ENCODE results near the gene IHH. TPM values are rescaled to one million over a fixed set of nuclear protein-coding genes. Genes with fewer than 3 reads are reported as not detected.

The IHH gene
- not detected in 2 replicates for total RNA-seq (2014; rRNA removed; shearing (Covaris generic))
- polyA plus RNA-seq (2015; cell fraction: cytosol; rRNA removed) = not detected in 2 replicates
- polyA plus RNA-seq (2015; cell fraction: nucleus; rRNA removed) = not detected in 2 replicates

DNA sequence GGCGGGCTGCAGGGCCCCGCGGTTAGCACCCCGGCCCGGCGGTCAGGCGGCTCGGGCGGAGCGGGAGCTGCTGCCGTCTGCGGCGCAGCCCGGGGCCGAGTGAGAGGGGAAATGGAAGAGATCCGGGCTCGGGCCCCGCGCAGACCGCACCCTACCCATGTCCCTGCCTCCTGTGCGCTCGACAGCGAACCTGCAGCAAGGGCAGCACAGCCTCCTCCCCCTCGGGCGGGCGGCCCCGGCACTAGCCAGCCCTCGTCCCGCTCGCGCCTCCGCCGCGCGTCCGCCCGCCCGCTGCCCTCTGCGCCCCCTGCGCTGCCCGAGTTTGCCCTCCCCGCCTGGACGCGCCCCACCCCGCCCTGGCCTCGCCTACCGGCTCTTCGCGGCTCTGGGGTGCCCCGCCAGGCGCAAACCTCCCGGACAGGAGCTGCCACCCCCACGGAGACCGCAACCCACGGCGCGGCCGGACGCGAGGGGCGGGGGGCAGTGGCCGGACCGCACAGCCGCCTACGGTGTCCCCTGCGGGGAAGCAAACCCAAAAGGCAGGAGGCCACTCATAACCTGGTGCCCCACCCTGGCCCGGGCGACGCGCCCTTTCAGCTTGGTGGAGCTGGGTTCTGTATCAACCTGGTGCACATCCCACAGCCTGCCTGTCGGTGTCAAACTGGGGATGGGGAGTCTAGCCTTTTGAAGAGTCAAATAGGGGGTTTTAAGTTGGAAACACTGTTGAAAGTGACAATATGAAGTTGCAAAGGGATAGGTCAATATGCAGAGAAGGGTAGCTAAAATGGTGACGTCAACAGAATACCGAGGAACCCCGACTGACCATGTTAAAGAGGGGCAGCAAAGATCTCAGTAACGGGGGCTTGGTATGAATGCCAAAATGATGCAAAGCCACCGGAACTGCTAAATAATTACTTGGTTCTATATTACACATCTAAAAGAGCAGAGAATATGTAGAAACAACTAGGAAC is at the start of gene IHH:
Gene IHH (minus strand): TSS at position 101 of the 971 bp plus-strand sequence. CDS start 454 bp downstream, outside the sequence.
- no peak for DNase-seq (ENCODE audit: low read depth, low spot score)
- in situ Hi-C loops (cut with HindIII; ENCODE audit: low pct_unique_long_range_greater_than_20kb, low sequenced_read_pairs) = no loop called here

DNA sequence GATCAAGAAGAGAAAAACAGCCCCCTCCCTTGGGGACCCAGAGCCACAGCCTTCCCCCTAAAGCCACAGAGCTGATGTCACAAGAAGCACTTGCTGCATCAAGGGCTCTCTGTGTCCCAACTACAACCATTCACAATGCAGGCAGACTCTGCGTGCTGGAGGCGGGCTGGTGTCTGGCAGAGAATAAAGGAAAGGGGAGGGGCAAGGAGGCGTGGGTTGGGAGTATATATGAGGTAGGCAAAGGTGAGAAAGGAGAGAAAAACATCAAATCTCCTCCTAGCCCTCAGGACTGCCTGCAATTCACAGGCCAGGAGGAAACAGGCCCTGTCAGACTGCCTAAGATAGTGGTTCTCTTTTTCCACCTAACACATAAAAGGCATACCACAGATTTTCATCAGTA is 48.8 kb upstream of the IHH start:
- no peak for DNase-seq (ENCODE audit: low read depth, low spot score)
- in situ Hi-C loops (cut with HindIII; ENCODE audit: low pct_unique_long_range_greater_than_20kb, low sequenced_read_pairs) = no loop called here

DNA sequence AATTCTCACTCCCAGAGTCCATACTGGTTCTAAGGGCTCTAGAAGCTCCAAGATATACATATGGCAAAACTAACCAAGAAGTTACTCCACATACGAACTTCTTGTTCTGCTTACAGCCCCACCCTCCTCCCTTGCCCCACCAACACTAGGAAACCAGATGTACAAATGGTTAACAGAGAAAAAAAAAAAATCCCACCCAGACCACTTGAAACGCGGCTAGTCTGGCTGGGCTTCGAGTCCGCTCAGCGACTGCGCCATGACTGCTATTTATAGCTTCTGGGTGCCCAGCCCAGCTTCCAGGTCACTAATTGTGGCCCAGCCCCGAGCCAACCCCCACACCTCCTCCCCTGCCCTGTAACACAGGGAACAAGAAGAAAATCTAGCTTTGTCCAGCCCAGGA is 47.0 kb upstream of the IHH start:
- no peak for DNase-seq (ENCODE audit: low read depth, low spot score)
- in situ Hi-C loops (cut with HindIII; ENCODE audit: low pct_unique_long_range_greater_than_20kb, low sequenced_read_pairs) = no loop called here

- in situ Hi-C loops (cut with HindIII; ENCODE audit: low pct_unique_long_range_greater_than_20kb, low sequenced_read_pairs) = no loop called here
Measured at GRCh38 chr2:219106251-219106650, 45.5 kb upstream of the IHH start.

GRCh38 chr2:219104107-219105035 is 43.6 kb upstream of the IHH start:
- DNase-seq (ENCODE audit: low read depth, low spot score) = peak; percentile 78
- in situ Hi-C loops (cut with HindIII; ENCODE audit: low pct_unique_long_range_greater_than_20kb, low sequenced_read_pairs) = no loop called here

More at GRCh38 chr2:219106251-219106650, 45.5 kb upstream of the IHH start:
- DNase-seq (ENCODE audit: low read depth, low spot score) = peak; percentile 25

DNA sequence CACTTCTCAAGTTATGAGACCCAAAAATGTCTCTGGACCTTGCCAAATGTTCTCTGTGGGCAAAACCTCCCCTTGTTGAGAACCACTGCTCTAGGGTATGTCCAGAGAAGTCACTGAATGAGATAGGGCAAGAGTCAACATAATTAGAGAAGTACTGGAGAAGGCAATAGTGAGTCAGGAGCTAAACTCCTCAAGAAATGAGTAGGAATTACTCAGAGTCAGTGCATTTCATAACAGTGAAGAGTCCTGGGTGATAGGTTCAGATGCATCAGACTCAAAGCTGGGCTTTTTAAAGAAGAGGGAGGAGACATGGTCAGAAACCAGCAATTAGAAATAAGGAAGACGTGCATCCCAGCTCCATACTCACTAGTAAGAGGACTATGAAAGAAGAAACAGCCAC is 38.6 kb upstream of the IHH start:
- in situ Hi-C loops (cut with HindIII; ENCODE audit: low pct_unique_long_range_greater_than_20kb, low sequenced_read_pairs) = no loop called here
- DNase-seq (ENCODE audit: low read depth, low spot score) = no peak

GRCh38 chr2:219095406-219095935 is 34.8 kb upstream of the IHH start:
- in situ Hi-C loops (cut with HindIII; ENCODE audit: low pct_unique_long_range_greater_than_20kb, low sequenced_read_pairs) = no loop called here
- DNase-seq (ENCODE audit: low read depth, low spot score) = no peak

- no peak for DNase-seq (ENCODE audit: low read depth, low spot score)
- in situ Hi-C loops (cut with HindIII; ENCODE audit: low pct_unique_long_range_greater_than_20kb, low sequenced_read_pairs) = no loop called here
Measured at GRCh38 chr2:219094171-219094570, 33.5 kb upstream of the IHH start.

- DNase-seq (ENCODE audit: low read depth, low spot score) = no peak
- in situ Hi-C loops (cut with HindIII; ENCODE audit: low pct_unique_long_range_greater_than_20kb, low sequenced_read_pairs) = no loop called here
Measured at GRCh38 chr2:219090436-219091299, 29.9 kb upstream of the IHH start.

- no peak for DNase-seq (ENCODE audit: low read depth, low spot score)
- in situ Hi-C loops (cut with HindIII; ENCODE audit: low pct_unique_long_range_greater_than_20kb, low sequenced_read_pairs) = no loop called here
Measured at GRCh38 chr2:219089330-219089729, 28.6 kb upstream of the IHH start.

DNA sequence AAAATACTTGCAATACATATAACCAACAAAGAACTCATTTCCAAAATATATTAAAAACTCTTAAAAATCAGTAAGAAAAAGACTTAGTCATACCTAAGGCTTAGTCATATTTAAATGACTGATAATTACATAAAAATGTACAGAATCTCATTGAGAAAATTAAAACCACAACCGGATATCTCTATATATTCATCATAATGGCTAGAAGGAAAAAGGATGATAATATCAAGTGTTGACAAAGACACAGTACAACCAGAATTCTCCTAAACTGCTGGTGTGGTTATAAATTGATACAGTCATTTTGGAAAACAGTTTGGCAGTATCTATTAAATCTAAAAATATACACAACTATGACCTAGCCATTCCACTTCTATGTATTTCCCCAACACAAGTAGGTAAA is 27.1 kb upstream of the IHH start:
- in situ Hi-C loops (cut with HindIII; ENCODE audit: low pct_unique_long_range_greater_than_20kb, low sequenced_read_pairs) = no loop called here
- DNase-seq (ENCODE audit: low read depth, low spot score) = no peak

DNA sequence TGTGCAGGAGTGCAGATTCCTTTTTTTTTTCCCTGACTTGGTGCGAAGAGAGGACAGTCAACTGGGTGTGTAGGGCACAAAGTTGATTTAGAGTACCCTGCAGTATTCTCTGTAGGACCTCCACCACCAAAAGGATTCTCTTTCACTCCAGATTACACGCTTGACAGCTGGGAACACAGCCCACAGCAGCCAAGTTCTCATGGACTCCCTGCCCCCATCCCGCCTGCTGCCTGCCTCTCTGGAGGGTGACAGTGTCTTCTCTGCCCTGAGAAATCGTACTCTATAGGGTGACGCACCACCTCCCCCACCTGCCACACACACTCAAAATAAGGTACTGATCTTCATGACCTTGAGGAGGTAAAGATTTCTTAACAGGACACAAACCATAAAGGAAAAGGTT is 26.6 kb upstream of the IHH start:
- in situ Hi-C loops (cut with HindIII; ENCODE audit: low pct_unique_long_range_greater_than_20kb, low sequenced_read_pairs) = no loop called here
- DNase-seq (ENCODE audit: low read depth, low spot score) = no peak

DNA sequence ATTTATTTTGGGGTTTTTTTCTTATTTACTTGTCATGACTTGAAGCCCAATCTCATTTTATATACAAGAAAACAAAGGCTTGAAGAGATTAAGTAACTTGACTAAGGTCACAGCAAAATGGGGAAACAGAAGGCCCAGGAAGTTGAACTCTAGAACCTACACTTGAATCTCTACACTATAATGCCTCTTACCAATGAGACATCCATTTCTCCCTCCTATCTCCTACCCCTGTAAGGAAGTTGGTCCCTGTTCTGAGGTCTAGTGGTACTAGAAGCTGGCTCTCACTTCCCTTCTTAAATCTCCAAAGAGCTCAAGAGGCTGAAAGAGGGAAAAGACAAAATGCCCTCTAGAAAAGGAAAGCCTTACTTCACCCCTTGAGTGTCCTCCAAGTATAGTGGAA is 25.5 kb upstream of the IHH start:
- no peak for DNase-seq (ENCODE audit: low read depth, low spot score)
- in situ Hi-C loops (cut with HindIII; ENCODE audit: low pct_unique_long_range_greater_than_20kb, low sequenced_read_pairs) = no loop called here

DNA sequence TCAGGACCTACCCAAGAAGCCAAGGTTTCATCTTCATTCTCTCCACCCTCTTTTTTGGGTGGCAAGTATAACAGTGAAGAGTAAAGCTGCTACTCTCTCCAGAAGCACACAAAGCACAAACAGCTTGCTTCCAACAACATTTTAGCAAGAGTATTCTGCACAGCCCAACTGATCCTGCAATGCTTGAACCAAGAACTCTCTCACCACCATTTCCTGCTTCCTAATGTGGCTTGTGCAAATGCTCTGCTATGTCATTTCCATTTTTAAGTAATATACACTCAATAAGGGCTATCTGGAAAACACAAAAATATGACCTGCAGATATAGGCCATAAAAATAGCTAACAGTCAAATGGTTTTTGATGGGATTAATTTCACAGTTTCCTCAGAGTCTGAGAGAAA is 24.1 kb upstream of the IHH start:
- in situ Hi-C loops (cut with HindIII; ENCODE audit: low pct_unique_long_range_greater_than_20kb, low sequenced_read_pairs) = no loop called here
- DNase-seq (ENCODE audit: low read depth, low spot score) = no peak

DNA sequence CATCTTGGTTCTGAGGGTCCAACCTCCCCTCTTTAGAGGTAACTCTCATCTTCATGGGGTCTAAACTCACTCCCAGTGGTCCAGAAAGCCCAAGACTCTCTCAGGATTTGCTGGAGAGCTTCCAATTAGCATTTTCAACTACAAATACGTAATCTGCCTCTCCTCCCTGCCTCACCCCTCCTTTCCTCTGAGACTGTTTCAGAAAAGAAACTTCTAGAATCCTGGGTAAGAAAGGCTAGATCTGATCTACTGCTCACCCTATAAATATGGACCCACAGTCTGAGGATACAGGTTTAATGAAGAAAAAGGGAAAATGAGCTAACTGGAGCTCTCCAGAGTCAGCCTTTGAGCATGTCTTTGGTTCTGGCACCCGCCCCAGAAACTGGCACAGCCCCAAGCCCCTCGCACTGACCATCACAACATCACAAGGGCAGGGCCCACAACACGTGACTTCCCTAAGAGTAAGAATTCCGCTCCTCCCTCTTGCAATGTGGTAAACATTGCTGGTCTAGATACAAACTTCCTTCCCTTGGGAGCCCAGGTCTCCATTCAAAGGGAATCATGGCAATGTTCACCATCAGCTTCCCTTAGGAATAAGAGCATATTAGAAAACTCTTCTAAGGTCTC is 21.7 kb upstream of the IHH start:
- in situ Hi-C loops (cut with HindIII; ENCODE audit: low pct_unique_long_range_greater_than_20kb, low sequenced_read_pairs) = no loop called here

GRCh38 chr2:219081701-219082331 is 21.1 kb upstream of the IHH start:
- in situ Hi-C loops (cut with HindIII; ENCODE audit: low pct_unique_long_range_greater_than_20kb, low sequenced_read_pairs) = no loop called here
- DNase-seq (ENCODE audit: low read depth, low spot score) = no peak

More for the DNA sequence above, 21.7 kb upstream of the IHH start:
- no peak for DNase-seq (ENCODE audit: low read depth, low spot score)
